Neural cell (in vitro differentiated cells): ENCODE measurements around the gene CSTB. TPM values are rescaled to one million over a fixed set of nuclear protein-coding genes. Genes with fewer than 3 reads are reported as not detected.
A peak's percentile ranks its signal among the peaks of the same experiment; 100 is the strongest.

Source experiments
- H2AFZ ChIP-seq: fragments of 200-600, 300-800 bp; sonication (generic), shearing (Covaris generic); 2 replicates; pipeline ENCODE4 v1.6.0; 2014; ENCODE audit warnings: low read depth, mild to moderate bottlenecking, antibody characterized with exemption, low read length, moderate library complexity
- H3F3A ChIP-seq: fragments of 200-600 bp; shearing (Covaris generic); 2 replicates; pipeline ENCODE4 v1.6.1; 2016; ENCODE audit warnings: mild to moderate bottlenecking, moderate library complexity, mixed read lengths, antibody characterized with exemption, low read length; ENCODE audit not compliant: insufficient read depth, poor library complexity, severe bottlenecking
- H3K27ac ChIP-seq: fragments of 200-600, 300-800 bp; sonication (generic), shearing (Covaris generic); 2 replicates; pipeline ENCODE4 v1.5.1; 2014; ENCODE audit warnings: mild to moderate bottlenecking, low read length, moderate library complexity
- H3K27me3 ChIP-seq: fragments of 300-800, 200-600 bp; sonication (generic), shearing (Covaris generic); 2 replicates; pipeline ENCODE4 v1.6.0; 2014; ENCODE audit warnings: mild to moderate bottlenecking, low read depth, low read length, moderate library complexity; ENCODE audit not compliant: insufficient read depth
- H3K36me3 ChIP-seq: fragments of 300-800, 200-600 bp; sonication (generic), shearing (Covaris generic); 2 replicates; pipeline ENCODE4 v1.5.1; 2014; ENCODE audit warnings: mild to moderate bottlenecking, antibody characterized with exemption, low read length, moderate library complexity; ENCODE audit not compliant: insufficient read depth
- H3K4me2 ChIP-seq: fragments of 300-800, 200-600 bp; sonication (generic), shearing (Covaris generic); 2 replicates; pipeline ENCODE4 v1.6.0; 2014; ENCODE audit warnings: mild to moderate bottlenecking, low read length
- H3K4me3 ChIP-seq: fragments of 300-800, 200-600 bp; sonication (generic), shearing (Covaris generic); 2 replicates; pipeline ENCODE4 v1.5.1; 2014; ENCODE audit warnings: mild to moderate bottlenecking, low read length, moderate library complexity
- H3K79me2 ChIP-seq: fragments of 200-600 bp; shearing (Covaris generic); replicated peaks from 2 replicates; pipeline ENCODE4 v1.6.0; 2014; ENCODE audit warnings: mild to moderate bottlenecking, low read length, moderate library complexity; ENCODE audit not compliant: insufficient read depth
- H3K9ac ChIP-seq: fragments of 300-800, 200-600 bp; sonication (generic), shearing (Covaris generic); 2 replicates; pipeline ENCODE4 v1.6.1; 2016; ENCODE audit warnings: mild to moderate bottlenecking, low read length, mixed read lengths
- H3K9me2 ChIP-seq: fragments of 200-600 bp; shearing (Covaris generic); 2 replicates; pipeline ENCODE4 v1.6.1; 2016; ENCODE audit warnings: mild to moderate bottlenecking, low read length, mixed read lengths; ENCODE audit not compliant: insufficient read depth
- H3K9me3 ChIP-seq: fragments of 200-600, 300-800 bp; sonication (generic), shearing (Covaris generic); 2 replicates; pipeline ENCODE4 v1.6.1; 2016; ENCODE audit warnings: mild to moderate bottlenecking, mixed run types, low read length, moderate library complexity, mixed read lengths
- H4K20me1 ChIP-seq: fragments of 200-600 bp; shearing (Covaris generic); 2 replicates; pipeline ENCODE4 v1.6.1; 2016; ENCODE audit warnings: mild to moderate bottlenecking, mixed run types; ENCODE audit not compliant: insufficient read depth
- EP300 ChIP-seq: fragments of 450-650 bp; conservative IDR thresholded peaks from 2 replicates; pipeline ENCODE4 v1.6.1; 2014; ENCODE audit warnings: antibody characterized with exemption, mild to moderate bottlenecking, moderate library complexity; ENCODE audit not compliant: poor library complexity, severe bottlenecking
- EZH2 ChIP-seq: fragments of 200-600, 300-800 bp; shearing (Covaris generic), sonication (generic); IDR thresholded peaks from 2 replicates; pipeline ENCODE4 v1.6.1; 2014; ENCODE audit warnings: antibody characterized with exemption, low read length, borderline replicate concordance, mild to moderate bottlenecking; ENCODE audit not compliant: insufficient read depth, poor library complexity, severe bottlenecking
- MXI1 ChIP-seq: fragments of 450-650 bp; conservative IDR thresholded peaks from 2 replicates; pipeline ENCODE4 v1.6.1; 2014; ENCODE audit warnings: antibody characterized with exemption, mild to moderate bottlenecking; ENCODE audit not compliant: poor library complexity, severe bottlenecking
- POLR2AphosphoS5 ChIP-seq: IDR thresholded peaks from 2 replicates; pipeline ENCODE4 v1.6.1; 2012
- RAD21 ChIP-seq: fragments of 450-650 bp; conservative IDR thresholded peaks from 2 replicates; pipeline ENCODE4 v1.6.1; 2014; ENCODE audit warnings: antibody characterized with exemption, mild to moderate bottlenecking, moderate library complexity
- REST ChIP-seq: IDR thresholded peaks from 2 replicates; pipeline ENCODE4 v1.6.1; 2012; ENCODE audit warnings: borderline replicate concordance
- SMC3 ChIP-seq: fragments of 450-650 bp; conservative IDR thresholded peaks from 2 replicates; pipeline ENCODE4 v1.6.1; 2014; ENCODE audit warnings: antibody characterized with exemption, mild to moderate bottlenecking, moderate library complexity; ENCODE audit not compliant: poor library complexity
- TAF1 ChIP-seq: IDR thresholded peaks from 2 replicates; pipeline ENCODE4 v1.6.1; 2012; ENCODE audit warnings: low read depth
- polyA minus RNA-seq: library from RNA; depleted of rRNA, polyadenylated mRNA; stranded (reverse); fragments of >200 nt; gene quantifications from 2 replicates; pipeline ENCODE4 v1.2.3, GENCODE V29; 2014
- polyA plus RNA-seq: library from polyadenylated mRNA; depleted of rRNA; stranded (reverse); fragments of >200 nt; gene quantifications from 2 replicates; pipeline ENCODE4 v1.2.3, GENCODE V29; 2014
- TF ChIP-seq, protein P1 (sequence below): fragments of 450-650 bp; IDR thresholded peaks from 2 replicates; pipeline ENCODE4 v1.5.1; 2014; ENCODE audit warnings: antibody characterized with exemption, mild to moderate bottlenecking, moderate library complexity; ENCODE audit not compliant: poor library complexity, severe bottlenecking

CSTB gene, protein sequence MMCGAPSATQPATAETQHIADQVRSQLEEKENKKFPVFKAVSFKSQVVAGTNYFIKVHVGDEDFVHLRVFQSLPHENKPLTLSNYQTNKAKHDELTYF
- polyA plus RNA-seq (9.7 and 12.8 TPM in 2 replicates), polyA minus RNA-seq (5.7 and 7.3 TPM in 2 replicates)

- Histone ChIP-seq H3K9me2 (no peaks in the 10 kb centered on the region), H3K9me3 (no peaks in the 10 kb centered on the region), H2AFZ (peak within 1 kb of the TSS; percentile 76), H3K4me2 (peak within 1 kb of the TSS; percentile 91), H3K27ac (peak within 1 kb of the TSS; percentile 49), H3K27me3 (no peaks in the 10 kb centered on the region), H3K9ac (peak within 1 kb of the TSS; percentile 77), H4K20me1 (no peaks in the 10 kb centered on the region), H3K4me3 (peak within 1 kb of the TSS; percentile 94), H3F3A (no peaks in the 10 kb centered on the region), H3K36me3 (no peaks in the 10 kb centered on the region), H3K79me2 (peaks cover 5% of the 10 kb centered on the region)
- TF ChIP-seq EZH2 (no peak), REST (no peak), SMC3 (peak; percentile 38), EP300 (no peak), TAF1 (peak; percentile 50), RAD21 (peak; percentile 38), POLR2AphosphoS5 (peak; percentile 83), MXI1 (peak; percentile 62)
- TF ChIP-seq, protein P1, sequence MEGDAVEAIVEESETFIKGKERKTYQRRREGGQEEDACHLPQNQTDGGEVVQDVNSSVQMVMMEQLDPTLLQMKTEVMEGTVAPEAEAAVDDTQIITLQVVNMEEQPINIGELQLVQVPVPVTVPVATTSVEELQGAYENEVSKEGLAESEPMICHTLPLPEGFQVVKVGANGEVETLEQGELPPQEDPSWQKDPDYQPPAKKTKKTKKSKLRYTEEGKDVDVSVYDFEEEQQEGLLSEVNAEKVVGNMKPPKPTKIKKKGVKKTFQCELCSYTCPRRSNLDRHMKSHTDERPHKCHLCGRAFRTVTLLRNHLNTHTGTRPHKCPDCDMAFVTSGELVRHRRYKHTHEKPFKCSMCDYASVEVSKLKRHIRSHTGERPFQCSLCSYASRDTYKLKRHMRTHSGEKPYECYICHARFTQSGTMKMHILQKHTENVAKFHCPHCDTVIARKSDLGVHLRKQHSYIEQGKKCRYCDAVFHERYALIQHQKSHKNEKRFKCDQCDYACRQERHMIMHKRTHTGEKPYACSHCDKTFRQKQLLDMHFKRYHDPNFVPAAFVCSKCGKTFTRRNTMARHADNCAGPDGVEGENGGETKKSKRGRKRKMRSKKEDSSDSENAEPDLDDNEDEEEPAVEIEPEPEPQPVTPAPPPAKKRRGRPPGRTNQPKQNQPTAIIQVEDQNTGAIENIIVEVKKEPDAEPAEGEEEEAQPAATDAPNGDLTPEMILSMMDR: no peak
These were observed at the start of gene CSTB for GRCh38 chr21:43775795-43776430. Gene CSTB (minus strand): TSS chr21:43776308. CDS start chr21:43776269, 39 bp downstream.

DNA sequence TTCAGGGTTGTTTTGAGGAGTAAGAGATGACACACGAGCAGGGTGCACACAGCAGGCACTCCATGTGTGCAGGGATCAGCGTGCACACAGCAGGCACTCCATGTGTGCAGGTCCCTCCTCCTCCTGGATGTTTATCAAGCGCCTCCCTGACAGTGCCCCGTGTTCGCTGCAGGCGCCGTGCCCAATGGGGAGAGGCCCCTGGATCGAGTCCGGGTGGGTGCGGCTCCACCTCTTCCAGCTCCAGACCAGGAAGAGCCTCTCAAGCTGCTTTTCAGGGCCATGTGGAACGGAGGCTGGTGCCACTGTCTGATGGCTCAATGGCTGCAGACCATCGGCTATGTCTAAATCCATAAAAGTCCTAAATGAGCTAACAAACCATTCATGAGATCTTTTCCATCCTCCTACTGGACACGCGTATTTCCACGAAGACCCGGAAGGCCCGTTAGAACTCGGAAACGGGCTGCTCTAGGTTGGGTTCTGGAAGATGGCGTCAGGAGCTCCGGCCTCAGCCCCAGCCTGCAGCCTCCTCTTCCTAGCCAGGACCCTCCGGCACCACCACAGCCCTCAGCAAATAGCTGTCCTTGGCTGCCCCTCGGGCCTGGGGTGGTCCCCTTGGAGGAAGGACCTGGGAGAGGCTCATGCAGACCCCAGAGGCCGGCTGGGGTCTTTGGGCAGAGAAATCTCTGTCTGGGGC, 49.3 kb upstream of the CSTB start:
- no peak overlapping the region for H3K9ac ChIP-seq
- H3K4me3 ChIP-seq: no peak overlapping the region
- no peak overlapping the region for H3K27ac ChIP-seq
- no peaks in the 10 kb centered on the region for H3K36me3 ChIP-seq
- H2AFZ ChIP-seq: no peak overlapping the region
- no peaks in the 10 kb centered on the region for H3K79me2 ChIP-seq
- H3K4me2 ChIP-seq: no peak overlapping the region
- H3K9me2 ChIP-seq: no peaks in the 10 kb centered on the region
- no peaks in the 10 kb centered on the region for H4K20me1 ChIP-seq
- H3K9me3 ChIP-seq: no peaks in the 10 kb centered on the region
- no peaks in the 10 kb centered on the region for H3K27me3 ChIP-seq
- no peaks in the 10 kb centered on the region for H3F3A ChIP-seq
- TF ChIP-seq, protein P1: no peak
- TF ChIP-seq POLR2AphosphoS5 (no peak), MXI1 (no peak), REST (no peak), RAD21 (no peak), EP300 (no peak), SMC3 (no peak), EZH2 (no peak), TAF1 (no peak)
